Liver (tissue), 9 donors: ENCODE results near the gene UMODL1. TPM values are rescaled to one million over a fixed set of nuclear protein-coding genes. Genes with fewer than 3 reads are reported as not detected.

Source experiments
- DNase-seq: peaks from one replicate; pipeline ENCODE4 v3.0.0-alpha.2; 2017; ENCODE audit warnings: low spot score
- H3K27ac ChIP-seq, 2 donors: one replicate each; pipeline ENCODE4 v1.7.0; 2013; ENCODE audit warnings: inconsistent platforms in 2 of 2, low read length in 2 of 2, control low read depth in 1 of 2, low read depth in 1 of 2, mild to moderate bottlenecking in 1 of 2
- H3K27me3 ChIP-seq, 4 donors: one replicate each; pipeline versions ENCODE4 v1.6.1 to v1.7.0; 2013; ENCODE audit warnings: low read length in 3 of 4, inconsistent platforms in 1 of 4, mild to moderate bottlenecking in 1 of 4, moderate library complexity in 1 of 4; ENCODE audit not compliant: control insufficient read depth in 4 of 4, insufficient read depth in 4 of 4
- H3K36me3 ChIP-seq, 4 donors: one replicate each; pipeline versions ENCODE4 v1.6.1 to v1.7.0; 2013; ENCODE audit warnings: low read length in 3 of 4, mild to moderate bottlenecking in 3 of 4, low read depth in 1 of 4, moderate library complexity in 1 of 4; ENCODE audit not compliant: control insufficient read depth in 4 of 4, insufficient read depth in 3 of 4
- H3K4me1 ChIP-seq, 4 donors: one replicate each; pipeline versions ENCODE4 v1.6.1 to v1.7.0; 2013; ENCODE audit warnings: low read length in 3 of 4, mild to moderate bottlenecking in 3 of 4, moderate library complexity in 1 of 4; ENCODE audit not compliant: control insufficient read depth in 4 of 4, insufficient read depth in 4 of 4
- H3K4me3 ChIP-seq, 3 donors: one replicate each; pipeline versions ENCODE4 v1.6.1 to v1.7.0; 2013; ENCODE audit warnings: low read length in 3 of 3, control low read depth in 1 of 3, low read depth in 1 of 3, mild to moderate bottlenecking in 1 of 3
- H3K9ac ChIP-seq, 2 donors: one replicate each; pipeline ENCODE4 v1.7.0; 2013; ENCODE audit warnings: low read length in 2 of 2, mild to moderate bottlenecking in 2 of 2, moderate library complexity in 2 of 2, control low read depth in 1 of 2, low read depth in 1 of 2
- H3K9me3 ChIP-seq, 4 donors: one replicate each; pipeline versions ENCODE4 v1.6.1 to v1.7.0; 2013; ENCODE audit warnings: low read length in 3 of 4; ENCODE audit not compliant: control insufficient read depth in 4 of 4
- CTCF ChIP-seq: fragments of 150-350 bp; IDR thresholded peaks from 2 replicates; pipeline ENCODE4 v1.5.1; 2017; ENCODE audit warnings: improper control_type of control experiment, low read depth, low read length; ENCODE audit not compliant: missing input control
- FOXA2 ChIP-seq: IDR thresholded peaks from 2 replicates; pipeline ENCODE4 v1.6.1; 2016; ENCODE audit warnings: antibody characterized with exemption
- NR2F2 ChIP-seq: IDR thresholded peaks from 2 replicates; pipeline ENCODE4 v1.6.1; 2016; ENCODE audit warnings: antibody characterized with exemption
- RXRA ChIP-seq, 2 donors: IDR thresholded peaks; 2 replicates each; pipeline ENCODE4 v1.6.1; 2017 to 2018; ENCODE audit warnings: antibody characterized with exemption in 2 of 2, mild to moderate bottlenecking in 1 of 2
- SP1 ChIP-seq: IDR thresholded peaks from 2 replicates; pipeline ENCODE4 v1.6.1; 2018; ENCODE audit warnings: antibody characterized with exemption, mild to moderate bottlenecking
- TAF1 ChIP-seq: conservative IDR thresholded peaks from 2 replicates; pipeline ENCODE4 v1.6.1; 2016; ENCODE audit warnings: antibody characterized with exemption, mild to moderate bottlenecking
- YY1 ChIP-seq: IDR thresholded peaks from 2 replicates; pipeline ENCODE4 v1.6.1; 2016; ENCODE audit warnings: antibody characterized with exemption, mild to moderate bottlenecking
- WGBS: extraction: QIAGEN DNeasy Blood & Tissue Kit; methylation state at CpG from one replicate; pipeline ENCODE4 v1.1.7; 2013; 5-methylcytosine and 5-hydroxymethylcytosine counted together
- polyA plus RNA-seq, 2 donors: library from polyadenylated mRNA; stranded (reverse) in 1 of 2; unstranded in 1 of 2; fragments of 200-250 nt in 1 of 2; fragments of >200 nt in 1 of 2; fragmentation: Nextera tagmentation in 1 of 2; extraction: Ambion mirVana in 1 of 2; gene quantifications; one replicate each; pipeline versions ENCODE4 v1.2.1 to v1.2.3, GENCODE V29; 2013 to 2015
- total RNA-seq, 2 donors: library from RNA; depleted of rRNA; stranded (reverse); fragments of >200 nt; gene quantifications; one replicate each; pipeline ENCODE4 v1.2.3, GENCODE V29; 2014
- TF ChIP-seq, protein P1 (sequence below): IDR thresholded peaks from 2 replicates; pipeline ENCODE4 v1.6.1; 2016; ENCODE audit warnings: antibody characterized with exemption
- TF ChIP-seq, protein P2 (sequence below): IDR thresholded peaks from 2 replicates; pipeline ENCODE4 v1.6.1; 2016; ENCODE audit warnings: antibody characterized with exemption, mild to moderate bottlenecking
- TF ChIP-seq, protein P3 (sequence below): IDR thresholded peaks from 2 replicates; pipeline ENCODE4 v1.6.1; 2016; ENCODE audit warnings: antibody characterized with exemption
- TF ChIP-seq, protein P4 (sequence below): IDR thresholded peaks from 2 replicates; pipeline ENCODE4 v1.6.1; 2016; ENCODE audit warnings: antibody characterized with exemption
- donor health status: healthy.
- donor health status: healthy.
- donor health status: healthy.
- donor health status: healthy.
- donor health status: healthy.

UMODL1 gene
- total and polyA plus RNA-seq, 4 donors, result 0.08 to 0.14 (median 0.08) TPM; not detected in 1

DNA sequence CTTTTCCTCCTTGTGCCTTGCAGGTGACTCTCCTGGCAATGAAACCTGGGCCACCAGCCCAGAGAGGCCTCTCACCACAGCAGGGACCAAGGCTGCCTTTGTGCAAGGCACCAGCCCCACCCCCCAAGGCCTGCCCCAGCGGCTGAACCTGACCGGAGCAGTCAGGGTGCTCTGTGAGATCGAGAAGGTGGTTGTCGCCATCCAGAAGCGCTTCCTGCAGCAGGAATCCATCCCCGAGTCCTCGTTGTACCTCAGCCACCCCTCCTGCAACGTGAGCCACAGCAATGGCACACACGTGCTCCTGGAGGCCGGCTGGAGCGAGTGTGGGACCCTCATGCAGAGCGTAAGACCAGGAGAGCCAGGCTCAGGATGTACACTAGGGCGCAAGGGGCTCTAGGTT lies 51.7 kb downstream of the UMODL1 start:
- Histone ChIP-seq H3K4me1 (no peaks in the 10 kb centered on the region), H3K4me3 (no peak overlapping the region), H3K36me3 (no peaks in the 10 kb centered on the region), H3K9ac (no peak overlapping the region), H3K27ac (no peak overlapping the region), H3K27me3 (peaks cover 0 to 13% (median 3%) of the 10 kb centered on the region in 4 donors), H3K9me3 (no peaks in the 10 kb centered on the region)
- TF ChIP-seq, protein P1, sequence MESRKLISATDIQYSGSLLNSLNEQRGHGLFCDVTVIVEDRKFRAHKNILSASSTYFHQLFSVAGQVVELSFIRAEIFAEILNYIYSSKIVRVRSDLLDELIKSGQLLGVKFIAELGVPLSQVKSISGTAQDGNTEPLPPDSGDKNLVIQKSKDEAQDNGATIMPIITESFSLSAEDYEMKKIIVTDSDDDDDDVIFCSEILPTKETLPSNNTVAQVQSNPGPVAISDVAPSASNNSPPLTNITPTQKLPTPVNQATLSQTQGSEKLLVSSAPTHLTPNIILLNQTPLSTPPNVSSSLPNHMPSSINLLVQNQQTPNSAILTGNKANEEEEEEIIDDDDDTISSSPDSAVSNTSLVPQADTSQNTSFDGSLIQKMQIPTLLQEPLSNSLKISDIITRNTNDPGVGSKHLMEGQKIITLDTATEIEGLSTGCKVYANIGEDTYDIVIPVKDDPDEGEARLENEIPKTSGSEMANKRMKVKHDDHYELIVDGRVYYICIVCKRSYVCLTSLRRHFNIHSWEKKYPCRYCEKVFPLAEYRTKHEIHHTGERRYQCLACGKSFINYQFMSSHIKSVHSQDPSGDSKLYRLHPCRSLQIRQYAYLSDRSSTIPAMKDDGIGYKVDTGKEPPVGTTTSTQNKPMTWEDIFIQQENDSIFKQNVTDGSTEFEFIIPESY, result no peak
- TF ChIP-seq, protein P2, sequence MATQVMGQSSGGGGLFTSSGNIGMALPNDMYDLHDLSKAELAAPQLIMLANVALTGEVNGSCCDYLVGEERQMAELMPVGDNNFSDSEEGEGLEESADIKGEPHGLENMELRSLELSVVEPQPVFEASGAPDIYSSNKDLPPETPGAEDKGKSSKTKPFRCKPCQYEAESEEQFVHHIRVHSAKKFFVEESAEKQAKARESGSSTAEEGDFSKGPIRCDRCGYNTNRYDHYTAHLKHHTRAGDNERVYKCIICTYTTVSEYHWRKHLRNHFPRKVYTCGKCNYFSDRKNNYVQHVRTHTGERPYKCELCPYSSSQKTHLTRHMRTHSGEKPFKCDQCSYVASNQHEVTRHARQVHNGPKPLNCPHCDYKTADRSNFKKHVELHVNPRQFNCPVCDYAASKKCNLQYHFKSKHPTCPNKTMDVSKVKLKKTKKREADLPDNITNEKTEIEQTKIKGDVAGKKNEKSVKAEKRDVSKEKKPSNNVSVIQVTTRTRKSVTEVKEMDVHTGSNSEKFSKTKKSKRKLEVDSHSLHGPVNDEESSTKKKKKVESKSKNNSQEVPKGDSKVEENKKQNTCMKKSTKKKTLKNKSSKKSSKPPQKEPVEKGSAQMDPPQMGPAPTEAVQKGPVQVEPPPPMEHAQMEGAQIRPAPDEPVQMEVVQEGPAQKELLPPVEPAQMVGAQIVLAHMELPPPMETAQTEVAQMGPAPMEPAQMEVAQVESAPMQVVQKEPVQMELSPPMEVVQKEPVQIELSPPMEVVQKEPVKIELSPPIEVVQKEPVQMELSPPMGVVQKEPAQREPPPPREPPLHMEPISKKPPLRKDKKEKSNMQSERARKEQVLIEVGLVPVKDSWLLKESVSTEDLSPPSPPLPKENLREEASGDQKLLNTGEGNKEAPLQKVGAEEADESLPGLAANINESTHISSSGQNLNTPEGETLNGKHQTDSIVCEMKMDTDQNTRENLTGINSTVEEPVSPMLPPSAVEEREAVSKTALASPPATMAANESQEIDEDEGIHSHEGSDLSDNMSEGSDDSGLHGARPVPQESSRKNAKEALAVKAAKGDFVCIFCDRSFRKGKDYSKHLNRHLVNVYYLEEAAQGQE, result no peak
- TF ChIP-seq, protein P3, sequence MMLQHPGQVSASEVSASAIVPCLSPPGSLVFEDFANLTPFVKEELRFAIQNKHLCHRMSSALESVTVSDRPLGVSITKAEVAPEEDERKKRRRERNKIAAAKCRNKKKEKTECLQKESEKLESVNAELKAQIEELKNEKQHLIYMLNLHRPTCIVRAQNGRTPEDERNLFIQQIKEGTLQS, result no peak
- TF ChIP-seq RXRA (IDR thresholded peaks at IDR 0.05) (no peak), TAF1 (no peak), FOXA2 (no peak), SP1 (no peak), YY1 (no peak)
- TF ChIP-seq, protein P4, sequence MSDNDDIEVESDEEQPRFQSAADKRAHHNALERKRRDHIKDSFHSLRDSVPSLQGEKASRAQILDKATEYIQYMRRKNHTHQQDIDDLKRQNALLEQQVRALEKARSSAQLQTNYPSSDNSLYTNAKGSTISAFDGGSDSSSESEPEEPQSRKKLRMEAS, result no peak
- 68% methylated on average over 13 of the region's 13 CpGs for WGBS
- DNase-seq, result no peak

- H3K4me1 ChIP-seq, result no peaks in the 10 kb centered on the region
- H3K4me3 ChIP-seq, result no peak overlapping the region
- H3K9ac ChIP-seq, result no peak overlapping the region
- H3K36me3 ChIP-seq, result no peaks in the 10 kb centered on the region
- H3K27ac ChIP-seq, result no peak overlapping the region
- TF ChIP-seq FOXA2, result no peak
- TF ChIP-seq TAF1, result no peak
- TF ChIP-seq CTCF, result no peak
- TF ChIP-seq NR2F2, result no peak
- DNase-seq, result no peak
- peaks cover 0 to 13% (median 2%) of the 10 kb centered on the region in 4 donors for H3K27me3 ChIP-seq
- no peaks in the 10 kb centered on the region for H3K9me3 ChIP-seq
- 78% methylated on average over 14 of the region's 14 CpGs for WGBS
Observed at GRCh38 chr21:42123219-42123908, 52.2 kb downstream of the UMODL1 start.
